ENCODE results near the gene RBM47.
"Not testable (repeated sequence)": the region's sequence is repeated elsewhere in the genome, so short reads cannot be mapped to it uniquely, and the experiment has no call there.

The RBM47 gene

GRCh38 chr4:40446839-40447238, 182.8 kb downstream of the RBM47 start:
- TF ChIP-seq GATA1 (IDR thresholded peaks at IDR 0.05; ENCODE audit: low read depth, low read length) (no peak), POLR2A (IDR thresholded peaks at IDR 0.05; ENCODE audit: low read length) (no peak)
- DNase-seq = no peak

GRCh38 chr4:40446261-40446750, 183.4 kb downstream of the RBM47 start:
- not testable (repeated sequence) for DNase-seq

GRCh38 chr4:40445671-40446070, 184.0 kb downstream of the RBM47 start:
- no peak for TF ChIP-seq POLR2A (IDR thresholded peaks at IDR 0.05; ENCODE audit: low read length)
- no peak for TF ChIP-seq GATA1 (IDR thresholded peaks at IDR 0.05; ENCODE audit: low read depth, low read length)
- no peak for DNase-seq

GRCh38 chr4:40441430-40441829, 188.2 kb downstream of the RBM47 start:
- no peak for DNase-seq
- TF ChIP-seq GATA1 (IDR thresholded peaks at IDR 0.05; ENCODE audit: low read depth, low read length) (no peak), POLR2A (IDR thresholded peaks at IDR 0.05; ENCODE audit: low read length) (no peak)

GRCh38 chr4:40439519-40439918, 190.1 kb downstream of the RBM47 start:
- TF ChIP-seq GATA1 (IDR thresholded peaks at IDR 0.05; ENCODE audit: low read depth, low read length) (no peak), POLR2A (IDR thresholded peaks at IDR 0.05; ENCODE audit: low read length) (no peak)
- no peak for DNase-seq

- DNase-seq = no peak
- TF ChIP-seq POLR2A (IDR thresholded peaks at IDR 0.05; ENCODE audit: low read length) = no peak
- no peak for TF ChIP-seq GATA1 (IDR thresholded peaks at IDR 0.05; ENCODE audit: low read depth, low read length)
Observed at GRCh38 chr4:40438384-40439026, 191.2 kb downstream of the RBM47 start.

- DNase-seq = no peak
- no peak for TF ChIP-seq GATA1 (IDR thresholded peaks at IDR 0.05; ENCODE audit: low read depth, low read length)
- no peak for TF ChIP-seq POLR2A (IDR thresholded peaks at IDR 0.05; ENCODE audit: low read length)
Observed at GRCh38 chr4:40437741-40438383, 191.8 kb downstream of the RBM47 start.

- DNase-seq = not testable (repeated sequence)
Observed at GRCh38 chr4:40435306-40435705, 194.4 kb downstream of the RBM47 start.

- no peak for DNase-seq
- no peak for TF ChIP-seq GATA1 (IDR thresholded peaks at IDR 0.05; ENCODE audit: low read depth, low read length)
Observed at GRCh38 chr4:40434126-40434687, 195.5 kb downstream of the RBM47 start.

- TF ChIP-seq POLR2A (IDR thresholded peaks at IDR 0.05; ENCODE audit: low read length) (no peak), GATA1 (IDR thresholded peaks at IDR 0.05; ENCODE audit: low read depth, low read length) (no peak)
- DNase-seq = no peak
Observed at GRCh38 chr4:40432504-40432903, 197.2 kb downstream of the RBM47 start.

- DNase-seq = not testable (repeated sequence)
Observed at GRCh38 chr4:40427871-40428270, 201.8 kb downstream of the RBM47 start.

- no peak for TF ChIP-seq GATA1 (IDR thresholded peaks at IDR 0.05; ENCODE audit: low read depth, low read length)
- TF ChIP-seq POLR2A (IDR thresholded peaks at IDR 0.05; ENCODE audit: low read length) = no peak
- no peak for DNase-seq
Observed at GRCh38 chr4:40427128-40427527, 202.5 kb downstream of the RBM47 start.

GRCh38 chr4:40425799-40426574, 203.7 kb downstream of the RBM47 start:
- TF ChIP-seq GATA1 (IDR thresholded peaks at IDR 0.05; ENCODE audit: low read depth, low read length) (no peak), POLR2A (IDR thresholded peaks at IDR 0.05; ENCODE audit: low read length) (no peak)
- no peak for DNase-seq

- DNase-seq = no peak
- no peak for TF ChIP-seq POLR2A (IDR thresholded peaks at IDR 0.05; ENCODE audit: low read length)
- no peak for TF ChIP-seq GATA1 (IDR thresholded peaks at IDR 0.05; ENCODE audit: low read depth, low read length)
Observed at GRCh38 chr4:40423735-40424134, 205.9 kb downstream of the RBM47 start.
